ENCODE measurements around the gene FAM24B.
"Not testable (repeated sequence)": the region's sequence is repeated elsewhere in the genome, so short reads cannot be mapped to it uniquely, and the experiment has no call there.

DNA sequence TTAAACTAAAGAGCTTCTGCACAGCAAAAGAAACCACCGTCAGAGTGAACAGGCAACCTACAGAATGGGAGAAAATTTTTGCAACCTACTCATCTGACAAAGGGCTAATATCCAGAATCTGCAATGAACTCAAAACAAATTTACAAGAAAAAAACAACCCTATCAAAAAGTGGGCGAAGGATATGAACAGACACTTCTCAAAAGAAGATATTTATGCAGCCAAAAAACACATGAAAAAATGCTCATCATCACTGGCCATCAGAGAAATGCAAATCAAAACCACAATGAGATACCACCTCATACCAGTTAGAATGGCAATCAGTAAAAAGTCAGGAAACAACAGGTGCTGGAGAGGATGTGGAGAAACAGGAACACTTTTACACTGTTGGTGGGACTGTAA, 7.4 kb downstream of the FAM24B start:
- TF ChIP-seq POLR2A, CTCF (IDR thresholded peaks at IDR 0.05): not testable (repeated sequence)

Data from uterus (tissue), 2 donors.